ENCODE measurements around the gene SLC25A21. TPM values are rescaled to one million over a fixed set of nuclear protein-coding genes. Genes with fewer than 3 reads are reported as not detected.
A peak's percentile ranks its signal among the peaks of the same experiment; 100 is the strongest.

Gene SLC25A21
- polyA plus RNA-seq, 2 of the 4 experiments (the other 2 are of a cell fraction), result 0.68 to 1.4 TPM

GRCh38 chr14:36997843-36998242, 174.6 kb downstream of the SLC25A21 start:
- WGBS (ENCODE audit: missing lambda C conversion rate), result 23% methylated on average over 4 of the region's 4 CpGs
- DNase-seq (ENCODE audit: low read depth in 1 of 2, low spot score in 1 of 2) (no peak), FAIRE-seq (no peak), ATAC-seq (no peak)
- CTCF ChIA-PET, result no interaction called here
- Histone ChIP-seq H3K9me3 (no peaks in the 10 kb centered on the region), H3K27ac (peak overlapping the region in 1 of 2 experiments; percentile 57; a peak in 1 of 6 replicates), H3K4me1 (peaks cover 25% of the 10 kb centered on the region), H3K4me3 (no peak overlapping the region), H3K4me2 (peak overlapping the region; percentile 43)
- TF ChIP-seq ZNF302 (CRISPR knock-in tag; IDR thresholded peaks at IDR 0.05) (no peak), BHLHE40 (IDR thresholded peaks at IDR 0.05; ENCODE audit: low read depth, low read length) (no peak), SMC3 (IDR thresholded peaks at IDR 0.05) (no peak), ELK1 (IDR thresholded peaks at IDR 0.05; ENCODE audit: low read depth, low read length) (no peak), HDAC2 (IDR thresholded peaks at IDR 0.05) (no peak), CBX8 (IDR thresholded peaks at IDR 0.05) (no peak), RAD21 (conservative IDR thresholded peaks at IDR 0.05 in 1 of 2, IDR thresholded peaks at IDR 0.05 in 1 of 2) (no peak)
- POLR2A ChIA-PET, result no interaction called here

GRCh38 chr14:36996857-36997590, 175.4 kb downstream of the SLC25A21 start:
- CTCF ChIA-PET, result no interaction called here
- no peaks in the 10 kb centered on the region for H3K9me3 ChIP-seq
- H3K4me1 ChIP-seq, result peaks cover 25% of the 10 kb centered on the region
- no peak for FAIRE-seq
- 61% methylated on average over 5 of the region's 5 CpGs for WGBS (ENCODE audit: missing lambda C conversion rate)
- no peak overlapping the region for H3K4me3 ChIP-seq
- 0 out of 2 replicates have a peak, but pooled peaks have one; percentile 1 for TF ChIP-seq JUNB (IDR thresholded peaks at IDR 0.05)
- no peak for TF ChIP-seq ATOH8 (CRISPR knock-in tag; IDR thresholded peaks at IDR 0.05; ENCODE audit: low read depth)
- no peak for TF ChIP-seq SREBF2 (IDR thresholded peaks at IDR 0.05)
- POLR2A ChIA-PET, result no interaction called here
- ATAC-seq, result peak in 1 of 2 experiments; percentile 51; a peak in 2 of 6 replicates
- peak overlapping the region; percentile 57 to 62; a peak in 5 of 6 replicates for H3K27ac ChIP-seq
- H3K4me2 ChIP-seq, result peak overlapping the region; percentile 43
- DNase-seq (ENCODE audit: low read depth in 1 of 2, low spot score in 1 of 2), result no peak

- peak; percentile 88 to 99 for ATAC-seq
- Histone ChIP-seq H3K27ac (peak overlapping the region; percentile 57 to 62; a peak in 5 of 6 replicates), H3K4me1 (peaks cover 25% of the 10 kb centered on the region), H3K9me3 (no peaks in the 10 kb centered on the region), H3K4me3 (no peak overlapping the region), H3K4me2 (peak overlapping the region; percentile 43)
- peak; percentile 29 to 59 for DNase-seq (ENCODE audit: low read depth in 1 of 2, low spot score in 1 of 2)
- ChIA-PET POLR2A (no interaction called here), CTCF (interaction anchor here (1.1 to 1.4 kb wide), 2 partner anchors 9 to 340 kb away, joined by 3 read pairs; no protein-coding TSS in a partner anchor)
- no peak for FAIRE-seq
- 39% methylated on average over 4 of the region's 4 CpGs for WGBS (ENCODE audit: missing lambda C conversion rate)
- TF ChIP-seq RCOR1 (IDR thresholded peaks at IDR 0.05; ENCODE audit: low read depth, low read length), result no peak
- peak; percentile 65 for TF ChIP-seq MAFK (IDR thresholded peaks at IDR 0.05; ENCODE audit: partially characterized antibody)
- TF ChIP-seq ATOH8 (CRISPR knock-in tag; IDR thresholded peaks at IDR 0.05; ENCODE audit: low read depth), result no peak
- TF ChIP-seq JUNB (IDR thresholded peaks at IDR 0.05), result peak; percentile 32; the same call in 1 of the 2 replicates
- 0 out of 2 replicates have a peak, but pooled peaks have one; percentile 38 for TF ChIP-seq FOSL2 (IDR thresholded peaks at IDR 0.05)
- TF ChIP-seq FOSL2 (CRISPR knock-in tag; IDR thresholded peaks at IDR 0.05), result peak; percentile 67
- TF ChIP-seq CTCF (IDR thresholded peaks at IDR 0.05), result no peak
- no peak for TF ChIP-seq ESRRA (IDR thresholded peaks at IDR 0.05; ENCODE audit: borderline replicate concordance, low read length)
- TF ChIP-seq RFX5 (IDR thresholded peaks at IDR 0.05), result no peak
- TF ChIP-seq CHD4 (IDR thresholded peaks at IDR 0.05; ENCODE audit: borderline replicate concordance), result no peak
- no peak for TF ChIP-seq RAD21 (conservative IDR thresholded peaks at IDR 0.05 in 1 of 2, IDR thresholded peaks at IDR 0.05 in 1 of 2)
- TF ChIP-seq CBX2 (IDR thresholded peaks at IDR 0.05; ENCODE audit: borderline replicate concordance, low read depth), result no peak
- no peak for TF ChIP-seq EHMT2 (IDR thresholded peaks at IDR 0.05; ENCODE audit: low read depth)
- peak; percentile 49 for TF ChIP-seq REST (IDR thresholded peaks at IDR 0.05)
Measured at GRCh38 chr14:36996133-36996856, 176.1 kb downstream of the SLC25A21 start.
